ENCODE data around the gene SPDYE1.
"Not testable (repeated sequence)": the region's sequence is repeated elsewhere in the genome, so short reads cannot be mapped to it uniquely, and the experiment has no call there.

DNA sequence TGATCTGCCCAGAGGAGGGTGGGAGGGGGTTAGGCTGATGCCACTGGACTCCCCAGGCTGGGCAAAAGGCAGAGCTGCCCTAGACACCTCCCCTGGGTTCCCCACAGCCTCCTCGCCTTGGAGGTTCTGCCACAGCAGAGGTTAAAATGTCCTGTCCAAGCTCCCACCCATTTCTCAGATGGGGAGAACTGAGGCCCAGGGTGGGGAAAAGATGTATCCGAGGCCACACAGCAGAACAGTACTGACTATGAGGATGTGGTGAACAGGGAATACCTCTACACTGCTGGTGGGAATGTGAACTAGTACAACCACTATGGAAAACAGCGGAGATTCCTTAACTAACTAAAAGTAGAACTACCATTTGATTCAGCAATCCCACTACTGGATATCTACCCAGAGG is 31.3 kb upstream of the SPDYE1 start:
- TF ChIP-seq, protein P1, sequence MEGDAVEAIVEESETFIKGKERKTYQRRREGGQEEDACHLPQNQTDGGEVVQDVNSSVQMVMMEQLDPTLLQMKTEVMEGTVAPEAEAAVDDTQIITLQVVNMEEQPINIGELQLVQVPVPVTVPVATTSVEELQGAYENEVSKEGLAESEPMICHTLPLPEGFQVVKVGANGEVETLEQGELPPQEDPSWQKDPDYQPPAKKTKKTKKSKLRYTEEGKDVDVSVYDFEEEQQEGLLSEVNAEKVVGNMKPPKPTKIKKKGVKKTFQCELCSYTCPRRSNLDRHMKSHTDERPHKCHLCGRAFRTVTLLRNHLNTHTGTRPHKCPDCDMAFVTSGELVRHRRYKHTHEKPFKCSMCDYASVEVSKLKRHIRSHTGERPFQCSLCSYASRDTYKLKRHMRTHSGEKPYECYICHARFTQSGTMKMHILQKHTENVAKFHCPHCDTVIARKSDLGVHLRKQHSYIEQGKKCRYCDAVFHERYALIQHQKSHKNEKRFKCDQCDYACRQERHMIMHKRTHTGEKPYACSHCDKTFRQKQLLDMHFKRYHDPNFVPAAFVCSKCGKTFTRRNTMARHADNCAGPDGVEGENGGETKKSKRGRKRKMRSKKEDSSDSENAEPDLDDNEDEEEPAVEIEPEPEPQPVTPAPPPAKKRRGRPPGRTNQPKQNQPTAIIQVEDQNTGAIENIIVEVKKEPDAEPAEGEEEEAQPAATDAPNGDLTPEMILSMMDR (IDR thresholded peaks at IDR 0.05), result not testable (repeated sequence)
- TF ChIP-seq POLR2A, EP300 (IDR thresholded peaks at IDR 0.05): not testable (repeated sequence)

Data from ovary (tissue), 3 donors.